IPS DF 6.9 (cell line): ENCODE results near the gene SYNDIG1L.

ENCODE experiments used
- DNase-seq: peaks from one replicate; pipeline ENCODE4 v3.0.0-alpha.2; 2013; ENCODE audit warnings: low read depth, low spot score
- H3K27ac ChIP-seq: one replicate; pipeline ENCODE4 v1.5.1; 2013; ENCODE audit warnings: low read length, control low read depth
- H3K27me3 ChIP-seq: 2 replicates; pipeline ENCODE4 v1.6.1; 2013; ENCODE audit warnings: mild to moderate bottlenecking, low read length; ENCODE audit not compliant: control insufficient read depth, insufficient read depth
- H3K36me3 ChIP-seq: 2 replicates; pipeline ENCODE4 v1.6.1; 2013; ENCODE audit warnings: low read length; ENCODE audit not compliant: control insufficient read depth, insufficient read depth
- H3K4me1 ChIP-seq: 2 replicates; pipeline ENCODE4 v1.6.1; 2013; ENCODE audit warnings: low read length; ENCODE audit not compliant: control insufficient read depth, insufficient read depth
- H3K4me3 ChIP-seq: 2 replicates; pipeline ENCODE4 v1.5.1; 2013; ENCODE audit warnings: mild to moderate bottlenecking, low read length
- H3K9me3 ChIP-seq: 2 replicates; pipeline ENCODE4 v1.6.1; 2013; ENCODE audit warnings: low read length, inconsistent platforms; ENCODE audit not compliant: control insufficient read depth, insufficient read depth
- WGBS: extraction: QIAGEN DNeasy Blood & Tissue Kit; methylation state at CpG from one replicate; pipeline ENCODE4 v1.1.7; 2013; ENCODE audit warnings: mixed read lengths, missing lambda C conversion rate; ENCODE audit not compliant: insufficient read length, insufficient coverage; 5-methylcytosine and 5-hydroxymethylcytosine counted together

The SYNDIG1L gene

DNA sequence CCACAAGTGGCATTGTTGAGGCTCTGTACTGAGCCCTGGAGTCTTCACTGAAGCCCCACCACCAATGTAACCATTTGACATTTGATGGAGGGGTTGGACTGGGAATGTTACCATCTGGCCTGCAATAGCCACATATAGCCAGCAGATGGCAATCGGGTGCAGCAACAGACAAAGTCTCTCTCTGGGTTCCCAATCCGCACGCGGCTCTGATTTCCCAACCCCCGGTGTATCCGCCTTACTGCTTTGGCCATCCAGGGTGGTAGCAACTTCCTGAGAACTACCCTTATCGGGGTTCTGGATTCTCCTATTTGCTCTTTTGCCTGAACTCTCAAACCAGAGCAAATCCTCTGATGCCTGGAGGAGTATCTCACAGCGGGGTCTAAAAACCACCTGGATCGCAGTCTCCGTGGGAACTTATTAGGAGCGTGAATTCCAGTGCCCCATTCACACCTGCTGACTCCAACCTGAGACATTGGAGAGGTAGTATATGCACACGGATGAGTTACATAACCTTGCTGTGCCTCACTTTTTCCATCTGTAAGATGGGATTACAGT lies 63.6 kb downstream of the SYNDIG1L start:
- WGBS, result no CpG with 5 or more reads among the region's 12 CpGs
- Histone ChIP-seq H3K9me3 (no peaks in the 10 kb centered on the region), H3K36me3 (peaks cover 31% of the 10 kb centered on the region), H3K27ac (no peak overlapping the region), H3K4me1 (peaks cover 6% of the 10 kb centered on the region), H3K27me3 (no peaks in the 10 kb centered on the region), H3K4me3 (no peak overlapping the region)
- peak; percentile 93 for DNase-seq

DNA sequence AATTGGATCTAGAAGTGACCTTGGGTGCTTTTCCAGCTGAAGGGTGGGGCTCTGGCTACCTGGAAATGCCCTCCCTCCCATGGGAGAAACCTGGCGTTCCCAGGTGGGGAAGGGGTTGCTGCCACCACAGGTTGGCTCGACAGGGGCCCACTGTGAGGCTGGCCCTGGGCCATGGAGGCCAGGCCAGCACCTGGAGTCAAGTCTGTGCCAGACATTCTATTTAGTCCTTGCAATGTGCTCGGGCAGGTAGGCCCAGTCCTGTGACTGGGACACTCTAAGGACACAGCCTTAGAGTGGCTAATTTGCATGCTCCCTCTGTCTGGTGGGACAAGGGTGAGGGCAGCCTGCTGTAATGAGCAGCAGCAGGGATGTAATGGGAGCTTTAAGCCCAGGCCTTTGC lies 65.8 kb downstream of the SYNDIG1L start:
- no peak for DNase-seq
- H3K36me3 ChIP-seq, result peaks cover 43% of the 10 kb centered on the region
- no peak overlapping the region for H3K4me3 ChIP-seq
- peaks cover 6% of the 10 kb centered on the region for H3K4me1 ChIP-seq
- H3K9me3 ChIP-seq, result no peaks in the 10 kb centered on the region
- WGBS, result no CpG with 5 or more reads among the region's 3 CpGs
- H3K27ac ChIP-seq, result no peak overlapping the region
- H3K27me3 ChIP-seq, result no peaks in the 10 kb centered on the region

DNA sequence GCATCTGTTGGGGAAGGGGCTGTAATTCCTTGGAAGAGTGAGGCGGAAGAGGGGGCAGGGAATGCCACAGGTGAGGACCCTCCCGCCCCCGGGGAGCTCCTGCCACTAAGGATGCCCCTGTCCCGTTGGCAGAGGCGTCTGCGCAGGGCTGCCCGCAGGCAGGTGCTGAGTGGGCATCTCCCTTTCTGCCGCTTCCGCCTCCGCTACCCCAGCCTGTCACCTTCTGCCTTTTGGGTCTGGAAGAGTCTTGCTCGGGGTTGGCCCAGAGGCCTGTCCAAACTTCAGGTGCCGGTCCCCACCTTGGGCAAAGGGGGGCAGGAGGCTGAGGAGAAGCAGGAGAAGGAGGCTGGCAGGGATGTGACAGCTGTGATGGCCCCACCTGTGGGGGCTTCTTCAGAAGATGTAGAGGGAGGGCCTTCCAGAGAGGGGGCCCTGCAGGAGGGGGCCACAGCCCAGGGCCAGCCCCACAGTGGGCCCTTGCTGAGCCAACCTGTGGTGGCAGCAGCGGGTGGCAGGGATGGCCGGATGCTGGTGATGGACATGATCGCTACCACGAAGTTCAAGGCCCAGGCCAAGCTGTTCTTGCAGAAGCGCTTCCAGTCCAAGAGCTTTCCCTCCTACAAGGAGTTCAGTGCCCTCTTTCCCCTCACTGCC lies 67.7 kb downstream of the SYNDIG1L start:
- Histone ChIP-seq H3K27ac (no peak overlapping the region), H3K36me3 (peaks cover 43% of the 10 kb centered on the region), H3K27me3 (no peaks in the 10 kb centered on the region), H3K9me3 (no peaks in the 10 kb centered on the region), H3K4me3 (no peak overlapping the region), H3K4me1 (peaks cover 6% of the 10 kb centered on the region)
- DNase-seq, result no peak
- no CpG with 5 or more reads among the region's 17 CpGs for WGBS

DNA sequence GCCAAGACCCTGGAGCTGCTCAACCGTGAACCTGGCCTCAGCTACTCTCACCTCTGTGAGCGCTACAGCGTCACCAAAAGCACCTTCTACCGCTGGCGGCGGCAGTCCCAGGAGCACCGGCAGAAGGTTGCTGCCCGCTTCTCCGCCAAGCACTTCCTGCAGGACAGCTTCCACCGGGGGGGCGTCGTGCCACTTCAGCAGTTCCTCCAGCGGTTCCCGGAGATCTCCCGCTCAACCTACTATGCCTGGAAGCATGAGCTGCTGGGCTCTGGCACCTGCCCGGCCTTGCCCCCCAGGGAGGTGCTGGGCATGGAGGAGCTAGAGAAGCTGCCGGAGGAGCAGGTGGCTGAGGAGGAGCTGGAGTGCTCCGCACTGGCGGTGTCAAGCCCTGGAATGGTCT lies 68.4 kb downstream of the SYNDIG1L start:
- H3K36me3 ChIP-seq, result peaks cover 40% of the 10 kb centered on the region
- peaks cover 4% of the 10 kb centered on the region for H3K4me1 ChIP-seq
- no peak overlapping the region for H3K27ac ChIP-seq
- H3K4me3 ChIP-seq, result no peak overlapping the region
- no peaks in the 10 kb centered on the region for H3K9me3 ChIP-seq
- no peaks in the 10 kb centered on the region for H3K27me3 ChIP-seq
- no peak for DNase-seq
- WGBS, result no CpG with 5 or more reads among the region's 19 CpGs

DNA sequence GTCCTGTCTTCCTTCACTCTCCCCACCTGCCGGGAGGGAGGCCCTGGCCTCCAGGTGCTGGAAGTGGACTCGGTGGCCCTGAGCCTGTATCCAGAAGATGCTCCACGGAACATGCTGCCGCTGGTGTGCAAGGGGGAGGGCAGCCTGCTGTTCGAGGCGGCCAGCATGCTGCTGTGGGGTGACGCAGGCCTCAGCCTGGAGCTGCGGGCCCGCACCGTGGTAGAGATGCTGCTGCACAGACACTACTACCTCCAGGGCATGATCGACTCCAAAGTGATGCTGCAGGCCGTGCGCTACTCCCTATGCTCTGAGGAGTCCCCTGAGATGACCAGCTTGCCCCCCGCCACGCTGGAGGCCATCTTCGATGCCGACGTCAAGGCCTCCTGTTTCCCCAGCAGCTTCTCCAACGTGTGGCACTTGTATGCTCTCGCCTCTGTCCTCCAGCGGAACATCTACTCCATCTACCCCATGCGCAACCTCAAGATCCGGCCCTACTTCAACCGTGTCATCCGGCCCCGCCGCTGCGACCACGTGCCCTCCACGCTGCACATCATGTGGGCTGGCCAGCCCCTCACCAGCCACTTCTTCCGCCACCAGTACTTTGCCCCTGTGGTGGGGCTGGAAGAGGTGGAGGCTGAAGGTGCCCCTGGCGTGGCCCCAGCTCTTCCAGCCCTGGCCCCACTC lies 69.0 kb downstream of the SYNDIG1L start:
- H3K4me3 ChIP-seq, result no peak overlapping the region
- WGBS, result no CpG with 5 or more reads among the region's 32 CpGs
- H3K4me1 ChIP-seq, result peaks cover 3% of the 10 kb centered on the region
- H3K27ac ChIP-seq, result no peak overlapping the region
- H3K27me3 ChIP-seq, result no peaks in the 10 kb centered on the region
- no peak for DNase-seq
- H3K36me3 ChIP-seq, result peaks cover 39% of the 10 kb centered on the region
- no peaks in the 10 kb centered on the region for H3K9me3 ChIP-seq
